ENCODE measurements around the gene GFRA4.

- no peak for TF ChIP-seq ZNF335 (tag by site-specific recombination; conservative IDR thresholded peaks at IDR 0.05)
- TF ChIP-seq CTCF (tag by site-specific recombination; IDR thresholded peaks at IDR 0.05): no peak
- no peak for TF ChIP-seq ZNF274 (IDR thresholded peaks at IDR 0.05; ENCODE audit: low read length)
- no peak for TF ChIP-seq ZNF274 (tag by site-specific recombination; IDR thresholded peaks at IDR 0.05; ENCODE audit: borderline replicate concordance)
- TF ChIP-seq SALL2 (tag by site-specific recombination; IDR thresholded peaks at IDR 0.05; ENCODE audit: borderline replicate concordance): no peak
- no peak for TF ChIP-seq KLF17 (tag by site-specific recombination; IDR thresholded peaks at IDR 0.05)
Observed at GRCh38 chr20:3710011-3710466, 46.8 kb upstream of the GFRA4 start.
